HG03457 (cell line): ENCODE results near the gene CTSW.

Source experiments
- ATAC-seq: cut with Tn5 transposase; IDR thresholded peaks from one replicate; pipeline ENCODE4 v1.9.1; 2021; ENCODE audit warnings: moderate number of reproducible peaks; ENCODE audit not compliant: unreplicated experiment

CTSW gene

DNA sequence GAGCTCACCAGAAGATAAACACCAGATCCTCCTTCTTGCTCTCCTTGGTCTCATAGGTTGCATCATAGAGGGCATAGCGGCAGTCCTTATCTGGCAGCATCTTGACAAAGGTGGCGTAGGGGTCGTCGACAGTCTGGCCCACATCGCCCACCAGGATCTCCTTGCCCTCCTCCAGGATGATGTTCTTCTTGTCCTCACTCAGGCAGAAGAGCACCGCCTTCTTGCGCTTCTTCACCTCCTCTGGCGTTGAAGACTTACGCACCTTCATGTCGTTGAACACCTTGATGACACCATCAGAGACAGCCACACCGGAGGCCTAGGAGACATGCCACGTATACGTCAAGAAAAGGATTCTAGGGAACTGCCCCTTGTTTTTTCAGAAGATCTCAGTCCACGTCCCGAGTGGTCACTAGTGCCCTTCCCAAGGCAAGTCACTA, 23.7 kb upstream of the CTSW start:
- ATAC-seq: no peak

DNA sequence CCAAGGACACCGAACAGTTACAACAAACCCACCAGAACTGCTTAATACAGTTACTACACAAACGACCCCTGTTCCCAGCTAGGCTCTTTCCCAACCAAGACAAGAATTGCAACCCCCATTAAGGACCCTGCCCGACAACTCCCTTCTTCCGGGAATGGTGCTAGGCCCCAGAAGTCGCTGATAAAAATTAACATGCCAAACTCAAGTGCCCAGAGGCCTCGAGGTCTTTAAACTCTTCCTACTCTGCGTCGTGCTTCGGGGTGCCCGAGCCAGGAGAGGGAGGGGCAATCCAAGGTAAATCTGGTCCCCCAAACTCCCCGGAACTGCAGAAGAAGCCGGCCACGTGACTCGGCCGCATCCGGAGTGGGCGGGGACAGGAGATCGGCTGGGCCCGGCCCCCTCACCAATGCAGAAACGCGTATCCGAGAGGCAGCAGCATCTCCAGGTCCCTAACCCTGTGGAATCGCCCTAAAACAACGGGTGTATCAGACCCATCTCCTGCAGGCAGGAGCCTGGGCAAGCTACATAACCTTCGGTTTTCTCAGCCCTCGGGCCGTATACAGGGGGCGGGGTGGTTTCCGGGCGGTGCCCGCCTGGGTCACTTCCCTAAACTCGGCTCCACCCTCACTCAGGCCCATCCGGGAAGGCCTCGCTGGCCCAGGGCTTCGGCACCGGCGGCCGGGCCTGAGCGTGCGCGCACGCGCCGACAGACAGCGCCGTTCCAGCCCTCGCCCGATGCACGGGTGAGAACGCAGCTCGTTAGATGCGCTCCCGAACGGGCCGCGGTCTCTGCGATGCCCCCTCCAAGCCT, 22.7 kb upstream of the CTSW start:
- ATAC-seq: no peak

- ATAC-seq: no peak
These were observed 22.2 kb upstream of the CTSW start for GRCh38 chr11:65857500-65857852.

GRCh38 chr11:65857853-65858680, 21.6 kb upstream of the CTSW start, which contains the start of gene CFL1:
CFL1 (minus strand) TSS chr11:65858180; CDS start chr11:65858099, 81 bp downstream.
- ATAC-seq: peak; percentile 36

- no peak for ATAC-seq
These were observed 21.0 kb upstream of the CTSW start for GRCh38 chr11:65858681-65859087.

DNA sequence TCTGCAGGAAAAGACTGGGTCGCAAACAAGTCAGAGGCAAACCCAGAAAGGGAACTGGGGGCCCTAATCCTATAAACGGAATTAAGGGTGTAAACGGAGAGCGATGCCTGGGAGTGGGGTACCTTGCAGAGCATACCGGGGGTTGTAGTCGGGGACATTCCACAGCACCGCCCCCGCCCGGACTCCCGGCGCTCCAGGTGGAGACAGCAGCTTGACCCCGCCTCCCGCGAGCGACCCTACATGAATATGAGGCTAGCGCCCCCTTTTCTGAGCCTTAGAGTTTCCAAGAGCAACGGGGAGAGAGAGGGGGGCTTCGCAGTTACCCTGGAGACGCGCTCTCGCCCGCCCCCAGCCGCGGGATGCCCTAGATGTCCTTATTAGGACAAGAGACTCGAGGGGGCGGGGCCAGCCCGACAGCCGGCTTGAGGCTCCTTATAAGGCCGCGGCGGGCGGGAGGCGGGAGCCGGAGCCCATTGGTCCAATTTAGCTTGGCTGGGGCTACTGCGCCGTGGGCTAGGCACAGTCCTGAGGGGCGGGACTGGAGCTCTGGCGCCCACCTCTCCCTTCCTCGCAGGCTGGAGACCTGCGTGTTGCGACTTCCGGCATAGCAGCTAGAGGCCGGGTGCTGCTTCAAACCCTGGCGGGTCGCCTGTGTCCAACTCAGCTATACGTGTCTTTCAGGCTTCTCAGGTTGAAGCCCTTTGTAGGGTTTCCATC, 20.4 kb upstream of the CTSW start:
- ATAC-seq: peak; percentile 44

DNA sequence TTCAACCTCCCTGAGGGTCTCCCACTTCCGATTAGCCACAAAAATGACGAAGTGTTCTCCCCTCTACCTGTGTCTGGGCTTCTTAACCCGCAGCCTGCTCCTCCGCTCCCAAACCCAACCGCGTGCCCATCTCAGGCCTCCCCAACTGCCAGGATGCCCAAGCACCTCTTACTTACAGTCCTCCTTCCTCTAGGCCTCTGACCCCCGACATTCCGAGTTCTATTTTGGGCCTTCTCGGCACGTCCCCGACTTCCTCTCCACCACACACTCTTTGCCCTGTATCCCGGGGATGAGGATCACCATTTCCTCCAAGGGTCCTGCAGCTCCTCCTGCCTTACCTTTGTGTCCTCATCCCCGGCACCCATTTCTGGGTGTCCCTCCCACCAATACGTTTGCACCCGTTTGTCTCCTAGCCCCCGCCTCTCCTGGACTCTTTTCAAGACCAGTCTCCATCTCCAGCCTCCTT, 19.8 kb upstream of the CTSW start:
- no peak for ATAC-seq

- ATAC-seq: no peak
These were observed 19.1 kb upstream of the CTSW start, which contains the start of gene MUS81 for GRCh38 chr11:65860278-65861164. MUS81 (plus strand) TSS chr11:65860433; CDS start chr11:65860754, 321 bp downstream.

DNA sequence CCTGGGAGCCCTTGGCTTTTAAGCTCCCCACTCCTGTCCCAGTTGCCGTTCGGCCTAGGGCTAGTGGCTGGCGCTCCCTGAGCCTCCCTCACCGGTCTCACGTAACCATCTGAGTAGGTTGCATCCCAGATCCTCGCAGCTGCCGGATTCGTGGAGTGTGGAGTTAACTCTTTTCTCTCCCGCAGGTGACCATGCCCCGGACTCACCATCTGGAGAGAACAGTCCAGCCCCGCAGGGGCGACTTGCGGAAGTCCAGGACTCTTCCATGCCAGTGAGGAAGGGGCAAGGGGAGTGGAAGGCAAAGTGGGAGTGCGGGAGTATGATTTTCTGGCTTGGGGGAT, 18.5 kb upstream of the CTSW start:
- no peak for ATAC-seq

DNA sequence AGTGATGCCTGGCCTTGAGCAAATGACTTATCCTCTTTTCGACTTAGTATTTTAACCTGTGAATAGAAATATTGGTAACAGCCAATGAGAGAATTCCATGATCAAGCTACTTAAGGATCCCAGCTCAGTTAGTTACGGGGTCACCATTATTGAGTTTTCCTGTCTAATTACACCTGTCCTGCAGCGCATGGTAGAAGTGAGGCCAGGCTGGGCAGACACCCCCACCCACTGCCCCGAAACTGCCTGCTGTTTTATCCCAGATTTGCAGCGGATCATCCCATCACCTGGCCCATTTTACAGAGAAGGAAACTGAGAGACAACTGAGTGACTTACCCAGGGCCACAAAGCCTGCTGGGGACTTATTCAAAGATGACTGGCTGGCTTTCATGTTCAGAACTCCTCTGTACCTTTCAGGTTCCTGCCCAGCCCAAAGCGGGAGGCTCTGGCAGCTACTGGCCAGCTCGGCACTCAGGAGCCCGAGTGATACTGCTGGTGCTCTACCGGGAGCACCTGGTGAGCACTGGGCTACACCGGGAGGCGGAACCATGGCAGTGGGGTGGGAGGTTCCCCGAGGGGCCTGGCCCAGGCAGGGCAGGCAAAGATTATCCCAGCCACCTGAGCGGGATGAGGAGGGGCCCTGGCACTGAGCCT, 18.0 kb upstream of the CTSW start:
- ATAC-seq: no peak

DNA sequence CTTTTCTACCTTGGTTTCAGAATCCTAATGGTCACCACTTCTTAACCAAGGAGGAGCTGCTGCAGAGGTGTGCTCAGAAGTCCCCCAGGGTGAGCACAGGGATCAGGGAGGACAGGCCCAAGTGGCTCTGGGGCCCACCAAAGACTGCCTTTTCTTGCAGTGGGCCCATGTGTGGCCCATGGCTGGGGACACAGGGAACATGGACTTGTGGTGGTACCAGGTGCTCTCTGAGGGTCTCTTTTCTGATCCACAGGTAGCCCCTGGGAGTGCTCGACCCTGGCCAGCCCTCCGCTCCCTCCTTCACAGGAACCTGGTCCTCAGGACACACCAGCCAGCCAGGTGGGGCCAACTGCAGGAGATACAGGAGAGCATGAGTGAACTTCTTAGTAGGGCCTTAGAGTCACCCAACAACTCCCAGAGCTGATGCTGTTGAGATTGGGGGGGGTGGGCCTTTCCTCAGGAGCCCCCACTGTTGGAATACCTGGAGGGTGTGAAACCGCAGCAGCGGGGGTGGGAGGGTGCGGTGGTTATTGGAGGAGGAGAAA, 17.4 kb upstream of the CTSW start:
- ATAC-seq: no peak

GRCh38 chr11:65862941-65863888, 16.4 kb upstream of the CTSW start:
- ATAC-seq: no peak

DNA sequence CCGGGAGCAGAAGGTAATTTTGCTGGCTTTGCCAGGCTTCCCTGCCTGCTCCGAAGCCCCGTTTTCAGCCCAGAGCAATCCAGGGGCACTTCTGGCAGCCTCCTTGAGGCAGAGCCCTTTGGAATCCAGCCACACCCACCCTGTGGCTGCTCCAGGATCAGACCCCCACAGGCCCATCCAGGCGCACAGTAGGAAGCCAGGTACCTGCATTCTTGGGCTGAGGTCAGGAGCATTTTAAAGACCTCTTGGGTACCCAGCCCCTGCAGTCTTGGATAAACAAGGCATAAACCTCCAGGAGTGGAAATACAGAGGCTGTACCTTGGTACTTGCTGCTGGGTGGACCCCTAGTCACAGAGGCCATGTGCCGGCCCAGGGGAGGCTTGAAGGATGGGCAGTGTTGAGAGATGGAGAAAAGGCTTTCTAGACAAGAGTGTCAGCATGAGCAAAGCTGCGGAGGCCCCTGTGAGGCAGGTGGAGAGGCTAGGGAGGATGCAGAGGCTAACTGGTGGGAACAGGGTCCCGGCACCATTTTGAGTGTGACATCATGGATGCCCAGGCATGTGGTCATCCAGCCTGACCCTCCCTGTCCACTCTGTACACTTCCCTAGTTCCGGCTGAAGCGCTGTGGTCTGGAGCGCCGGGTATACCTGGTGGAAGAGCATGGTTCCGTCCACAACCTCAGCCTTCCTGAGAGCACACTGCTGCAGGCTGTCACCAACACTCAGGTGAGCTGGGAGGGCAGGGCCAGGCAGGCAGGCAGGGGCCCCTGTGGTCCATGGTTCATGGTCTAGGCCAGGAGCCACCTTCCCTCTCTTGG, 15.5 kb upstream of the CTSW start:
- ATAC-seq: no peak

DNA sequence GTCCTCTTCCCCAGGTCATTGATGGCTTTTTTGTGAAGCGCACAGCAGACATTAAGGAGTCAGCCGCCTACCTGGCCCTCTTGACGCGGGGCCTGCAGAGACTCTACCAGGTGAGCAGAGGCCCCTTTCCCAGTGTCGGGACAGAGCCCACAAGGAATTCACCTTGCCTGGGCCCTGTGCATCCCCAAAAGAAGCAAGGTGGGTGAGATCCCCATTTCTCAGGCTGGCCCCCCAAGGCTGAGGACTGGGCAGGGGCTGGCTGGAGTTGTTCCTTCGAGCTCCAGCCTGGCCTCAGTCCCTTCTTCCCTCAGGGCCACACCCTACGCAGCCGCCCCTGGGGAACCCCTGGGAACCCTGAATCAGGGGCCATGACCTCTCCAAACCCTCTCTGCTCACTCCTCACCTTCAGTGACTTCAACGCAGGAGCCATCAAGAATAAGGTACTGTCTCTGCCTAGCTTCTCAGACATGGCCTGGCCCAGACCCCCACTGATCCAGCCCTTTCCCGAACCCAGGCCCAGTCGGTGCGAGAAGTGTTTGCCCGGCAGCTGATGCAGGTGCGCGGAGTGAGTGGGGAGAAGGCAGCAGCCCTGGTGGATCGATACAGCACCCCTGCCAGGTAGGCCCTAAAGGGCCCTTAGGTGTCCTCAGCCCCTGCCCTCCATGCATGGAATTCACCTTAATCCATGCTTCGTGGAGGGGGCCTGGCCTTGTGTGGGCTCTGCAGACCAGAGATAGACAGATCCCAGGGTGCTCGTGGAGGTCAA, 14.7 kb upstream of the CTSW start:
- ATAC-seq: no peak

GRCh38 chr11:65865550-65866172, 14.0 kb upstream of the CTSW start:
- no peak for ATAC-seq

- ATAC-seq: no peak
These were observed 12.9 kb upstream of the CTSW start for GRCh38 chr11:65866509-65867283.
